ENCODE measurements around the gene UXS1.

Gene UXS1

GRCh38 chr2:106078096-106078495 lies 116.0 kb downstream of the UXS1 start:
- H4K20me1 ChIP-seq (ENCODE audit: insufficient read depth), result no peaks in the 10 kb centered on the region

GRCh38 chr2:106076941-106077340 lies 117.2 kb downstream of the UXS1 start:
- Histone ChIP-seq H4K20me1 (ENCODE audit: insufficient read depth) (no peaks in the 10 kb centered on the region), H3K27ac (no peak overlapping the region), H3K27me3 (ENCODE audit: insufficient read depth, low read depth) (no peaks in the 10 kb centered on the region), H3K4me1 (ENCODE audit: low read depth, poor library complexity, severe bottlenecking) (no peaks in the 10 kb centered on the region), H3K4me3 (IDR thresholded peaks at IDR 0.05; ENCODE audit: insufficient read depth, low read depth, low read length) (no peak overlapping the region), H2AFZ (ENCODE audit: low read depth) (no peak overlapping the region), H3K9ac (no peak overlapping the region), H3K4me2 (no peak overlapping the region), H3K79me2 (ENCODE audit: insufficient read depth, low read depth) (no peaks in the 10 kb centered on the region), H3K36me3 (ENCODE audit: insufficient read depth) (no peaks in the 10 kb centered on the region)
- no peak for TF ChIP-seq CTCF (conservative IDR thresholded peaks at IDR 0.05; ENCODE audit: low read depth, low read length)

More at GRCh38 chr2:106078096-106078495, 116.0 kb downstream of the UXS1 start:
- Histone ChIP-seq H3K36me3 (ENCODE audit: insufficient read depth) (no peaks in the 10 kb centered on the region), H3K4me2 (no peak overlapping the region), H2AFZ (ENCODE audit: low read depth) (no peak overlapping the region), H3K4me1 (ENCODE audit: low read depth, poor library complexity, severe bottlenecking) (no peaks in the 10 kb centered on the region), H3K27ac (no peak overlapping the region), H3K27me3 (ENCODE audit: insufficient read depth, low read depth) (no peaks in the 10 kb centered on the region), H3K79me2 (ENCODE audit: insufficient read depth, low read depth) (no peaks in the 10 kb centered on the region), H3K4me3 (IDR thresholded peaks at IDR 0.05; ENCODE audit: insufficient read depth, low read depth, low read length) (no peak overlapping the region), H3K9ac (no peak overlapping the region)
- TF ChIP-seq CTCF (conservative IDR thresholded peaks at IDR 0.05; ENCODE audit: low read depth, low read length), result no peak

GRCh38 chr2:106075048-106075447 lies 119.1 kb downstream of the UXS1 start:
- Histone ChIP-seq H3K36me3 (ENCODE audit: insufficient read depth) (no peaks in the 10 kb centered on the region), H3K79me2 (ENCODE audit: insufficient read depth, low read depth) (no peaks in the 10 kb centered on the region), H3K4me1 (ENCODE audit: low read depth, poor library complexity, severe bottlenecking) (no peaks in the 10 kb centered on the region), H3K4me2 (no peak overlapping the region), H3K27ac (no peak overlapping the region), H3K9ac (no peak overlapping the region), H3K27me3 (ENCODE audit: insufficient read depth, low read depth) (no peaks in the 10 kb centered on the region), H4K20me1 (ENCODE audit: insufficient read depth) (no peaks in the 10 kb centered on the region), H3K4me3 (IDR thresholded peaks at IDR 0.05; ENCODE audit: insufficient read depth, low read depth, low read length) (no peak overlapping the region), H2AFZ (ENCODE audit: low read depth) (no peak overlapping the region)
- TF ChIP-seq CTCF (conservative IDR thresholded peaks at IDR 0.05; ENCODE audit: low read depth, low read length), result no peak

- Histone ChIP-seq H3K4me1 (ENCODE audit: low read depth, poor library complexity, severe bottlenecking) (no peaks in the 10 kb centered on the region), H3K79me2 (ENCODE audit: insufficient read depth, low read depth) (no peaks in the 10 kb centered on the region), H3K27me3 (ENCODE audit: insufficient read depth, low read depth) (no peaks in the 10 kb centered on the region), H4K20me1 (ENCODE audit: insufficient read depth) (no peaks in the 10 kb centered on the region), H3K27ac (no peak overlapping the region), H3K4me3 (IDR thresholded peaks at IDR 0.05; ENCODE audit: insufficient read depth, low read depth, low read length) (no peak overlapping the region), H3K4me2 (no peak overlapping the region), H2AFZ (ENCODE audit: low read depth) (no peak overlapping the region), H3K9ac (no peak overlapping the region), H3K36me3 (ENCODE audit: insufficient read depth) (no peaks in the 10 kb centered on the region)
- TF ChIP-seq CTCF (conservative IDR thresholded peaks at IDR 0.05; ENCODE audit: low read depth, low read length), result no peak
Observed at GRCh38 chr2:106073678-106074406, 120.3 kb downstream of the UXS1 start.

All from KMS-11 (cell line).